HEK293 (cell line): Measurements from ENCODE around the gene CCL7.

ENCODE experiments used
- CTCF ChIA-PET: fragments of 350-600 bp; formaldehyde crosslinking; extraction: SDS; loops from one replicate; lab custom pipeline; 2021; ENCODE audit warnings: antibody characterized with exemption; lab: Yijun Ruan, JAX
- POLR2A ChIA-PET: fragments of 300-600 bp; formaldehyde crosslinking; extraction: SDS; loops from one replicate; lab custom pipeline; 2020; ENCODE audit warnings: antibody characterized with exemption, inconsistent platforms; lab: Yijun Ruan, JAX
- H3K27ac ChIP-seq: fragments of 200-500 bp; sonication (Bioruptor generic); 2 replicates; pipeline ENCODE4 v1.5.1; 2014; ENCODE audit warnings: low read depth, low read length, control low read depth, inconsistent platforms; ENCODE audit errors: extremely low read depth
- H3K36me3 ChIP-seq, 2 experiments: fragments of 200-500 bp in 1 of 2; sonication (Bioruptor generic) in 1 of 2; 1 replicate in 1 of 2; 2 replicates in 1 of 2; pipeline ENCODE4 v1.5.1; 2014 to 2017; ENCODE audit warnings: inconsistent platforms in 2 of 2, low read length in 2 of 2; ENCODE audit not compliant: control insufficient read depth in 2 of 2, insufficient read depth in 1 of 2
- H3K4me1 ChIP-seq: fragments of 200-500 bp; sonication (Bioruptor generic); 2 replicates; pipeline ENCODE4 v1.5.1; 2014; ENCODE audit warnings: mild to moderate bottlenecking, low read length, inconsistent platforms; ENCODE audit not compliant: control insufficient read depth, insufficient read depth
- H3K4me3 ChIP-seq: 2 replicates; pipeline ENCODE4 v1.5.1; 2011; ENCODE audit warnings: low read depth, mild to moderate bottlenecking, control low read depth, low read length, moderate library complexity
- H3K9me3 ChIP-seq: fragments of 200-500 bp; sonication (Bioruptor generic); 2 replicates; pipeline ENCODE4 v1.5.1; 2014; ENCODE audit warnings: low read depth, low read length, inconsistent platforms; ENCODE audit not compliant: control insufficient read depth, insufficient read depth
- HOXD13 ChIP-seq: sonication (generic); formaldehyde crosslinking; IDR thresholded peaks from 2 replicates; pipeline ENCODE4 v1.8.0; 2022; ENCODE audit warnings: missing genetic modification reagents, borderline replicate concordance
- MZF1 ChIP-seq: fragments of 450-650 bp; formaldehyde crosslinking; IDR thresholded peaks from 2 replicates; pipeline ENCODE4 v1.5.1; 2017; ENCODE audit warnings: missing biosample characterization, missing genetic modification characterization, borderline replicate concordance
- SP3 ChIP-seq: fragments of 450-650 bp; formaldehyde crosslinking; IDR thresholded peaks from 2 replicates; pipeline ENCODE4 v1.5.1; 2016; ENCODE audit warnings: missing biosample characterization, missing genetic modification characterization
- YY2 ChIP-seq: fragments of 450-650 bp; formaldehyde crosslinking; IDR thresholded peaks from 2 replicates; pipeline ENCODE4 v1.5.1; 2016; ENCODE audit warnings: missing biosample characterization, missing genetic modification characterization
- ZBTB8A ChIP-seq: fragments of 450-650 bp; formaldehyde crosslinking; IDR thresholded peaks from 2 replicates; pipeline ENCODE4 v1.5.1; 2016; ENCODE audit warnings: missing biosample characterization, missing genetic modification characterization
- ZNF2 ChIP-seq: fragments of 450-650 bp; formaldehyde crosslinking; IDR thresholded peaks from 2 replicates; pipeline ENCODE4 v1.5.1; 2016; ENCODE audit warnings: missing biosample characterization, missing genetic modification characterization
- ZNF248 ChIP-seq: fragments of 450-650 bp; formaldehyde crosslinking; IDR thresholded peaks from 2 replicates; pipeline ENCODE4 v1.5.1; 2017; ENCODE audit warnings: missing biosample characterization, missing genetic modification characterization
- ZNF366 ChIP-seq: fragments of 450-650 bp; formaldehyde crosslinking; conservative IDR thresholded peaks from 2 replicates; pipeline ENCODE4 v1.5.1; 2016; ENCODE audit warnings: missing biosample characterization, missing genetic modification characterization
- ZNF37A ChIP-seq: fragments of 450-650 bp; IDR thresholded peaks from 2 replicates; pipeline ENCODE4 v1.5.1; 2018; ENCODE audit warnings: missing biosample characterization, missing genetic modification characterization
- ZNF426 ChIP-seq: fragments of 450-650 bp; formaldehyde crosslinking; IDR thresholded peaks from 2 replicates; pipeline ENCODE4 v1.5.1; 2017; ENCODE audit warnings: missing biosample characterization, missing genetic modification characterization, mild to moderate bottlenecking, inconsistent platforms, moderate library complexity
- ZNF514 ChIP-seq: fragments of 450-650 bp; formaldehyde crosslinking; IDR thresholded peaks from 2 replicates; pipeline ENCODE4 v1.5.1; 2016; ENCODE audit warnings: missing biosample characterization, missing genetic modification characterization
- ZNF658 ChIP-seq: fragments of 450-650 bp; formaldehyde crosslinking; IDR thresholded peaks from 2 replicates; pipeline ENCODE4; 2016; ENCODE audit warnings: missing biosample characterization, missing genetic modification characterization
- TF ChIP-seq, protein P1 (sequence below): fragments of 450-650 bp; formaldehyde crosslinking; optimal IDR thresholded peaks from 2 replicates; pipeline ENCODE3; 2016; ENCODE audit warnings: missing biosample characterization, mild to moderate bottlenecking, missing genetic modification characterization
- TF ChIP-seq, protein P2 (sequence below): fragments of 450-650 bp; formaldehyde crosslinking; IDR thresholded peaks from 2 replicates; pipeline ENCODE4 v1.5.1; 2016; ENCODE audit warnings: missing biosample characterization, missing genetic modification characterization
- TF ChIP-seq, protein P3 (sequence below): fragments of 450-650 bp; formaldehyde crosslinking; IDR thresholded peaks from 2 replicates; pipeline ENCODE4 v1.5.1; 2016; ENCODE audit warnings: missing biosample characterization, missing genetic modification characterization, borderline replicate concordance
- TF ChIP-seq, protein P4 (sequence below): fragments of 450-650 bp; formaldehyde crosslinking; IDR thresholded peaks from 2 replicates; pipeline ENCODE4 v1.5.1; 2016; ENCODE audit warnings: missing biosample characterization, missing genetic modification characterization, low read depth

Gene CCL7

DNA sequence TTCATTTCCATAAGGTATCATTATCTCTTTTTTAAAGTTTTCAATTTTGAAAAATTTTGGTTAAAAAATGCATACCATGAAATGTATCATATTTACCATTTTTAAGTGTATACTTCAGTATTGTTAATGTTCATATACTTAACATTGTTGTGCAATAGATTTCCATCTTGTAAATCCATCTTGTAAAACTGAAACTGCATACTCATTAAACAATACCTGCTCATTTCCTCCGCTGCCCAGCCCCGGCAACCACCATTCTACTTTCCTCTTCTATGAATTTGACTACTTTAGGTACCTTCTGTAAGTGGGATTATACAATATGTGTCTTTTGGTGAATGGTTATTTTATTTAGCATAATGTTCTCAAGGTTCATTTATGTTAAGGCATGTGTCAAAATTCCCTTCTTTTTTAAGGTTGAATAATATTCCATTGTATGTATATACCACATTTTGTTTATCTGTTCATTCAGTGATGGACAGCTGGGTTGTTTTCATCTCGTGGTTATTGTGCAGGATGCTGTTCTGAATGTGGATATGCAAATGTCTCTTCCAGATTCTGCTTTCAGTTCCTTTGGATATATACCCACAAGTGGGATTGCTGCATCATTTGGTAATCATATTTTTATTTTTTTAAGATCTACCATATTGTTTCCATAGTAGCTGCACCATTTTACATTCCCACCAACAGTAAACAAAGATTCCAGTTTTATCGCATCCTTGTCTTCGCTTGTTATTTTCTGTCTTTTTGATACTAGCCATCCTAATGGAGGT is 8.3 kb upstream of the CCL7 start:
- ChIA-PET CTCF (interaction anchor here (0.6 kb wide), 1 partner anchor 44 kb away, joined by 5 read pairs; no protein-coding TSS in a partner anchor), POLR2A (no interaction called here)
- Histone ChIP-seq H3K4me1 (no peaks in the 10 kb centered on the region), H3K36me3 (no peaks in the 10 kb centered on the region), H3K4me3 (no peak overlapping the region), H3K9me3 (no peaks in the 10 kb centered on the region), H3K27ac (no peak overlapping the region)
- TF ChIP-seq ZNF514 (tag by site-specific recombination) = no peak
- no peak for TF ChIP-seq YY2

DNA sequence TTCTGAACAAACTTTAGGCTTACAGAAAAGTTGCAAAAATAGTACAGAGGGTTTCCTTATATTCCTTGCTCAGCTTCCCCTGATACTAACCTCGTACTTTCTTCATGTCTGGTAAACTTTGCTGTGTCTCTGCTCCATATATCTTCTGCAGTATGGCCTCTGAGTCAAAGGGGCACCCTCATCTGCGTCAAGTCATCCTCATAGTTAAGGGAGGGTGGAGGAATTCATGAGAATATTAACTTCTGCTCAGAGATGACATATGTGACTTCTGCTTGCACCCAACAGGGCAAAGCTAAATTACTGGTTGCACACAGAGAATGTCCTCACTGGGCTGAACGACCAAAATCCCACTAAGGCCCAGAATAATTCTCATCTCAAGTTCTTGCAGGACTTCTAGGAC is 4.3 kb upstream of the CCL7 start:
- Histone ChIP-seq H3K4me3 (no peak overlapping the region), H3K27ac (no peak overlapping the region), H3K9me3 (no peaks in the 10 kb centered on the region), H3K4me1 (no peaks in the 10 kb centered on the region), H3K36me3 (no peaks in the 10 kb centered on the region)
- CTCF ChIA-PET = interaction anchor here (0.9 to 2.1 kb wide), 4 partner anchors 64 to 96 kb away, joined by 3 to 11 read pairs (median 6); no protein-coding TSS in a partner anchor
- POLR2A ChIA-PET = no interaction called here
- TF ChIP-seq, protein P1, sequence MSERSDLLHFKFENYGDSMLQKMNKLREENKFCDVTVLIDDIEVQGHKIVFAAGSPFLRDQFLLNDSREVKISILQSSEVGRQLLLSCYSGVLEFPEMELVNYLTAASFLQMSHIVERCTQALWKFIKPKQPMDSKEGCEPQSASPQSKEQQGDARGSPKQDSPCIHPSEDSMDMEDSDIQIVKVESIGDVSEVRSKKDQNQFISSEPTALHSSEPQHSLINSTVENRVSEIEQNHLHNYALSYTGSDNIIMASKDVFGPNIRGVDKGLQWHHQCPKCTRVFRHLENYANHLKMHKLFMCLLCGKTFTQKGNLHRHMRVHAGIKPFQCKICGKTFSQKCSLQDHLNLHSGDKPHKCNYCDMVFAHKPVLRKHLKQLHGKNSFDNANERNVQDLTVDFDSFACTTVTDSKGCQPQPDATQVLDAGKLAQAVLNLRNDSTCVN (tag by site-specific recombination) = no peak
- TF ChIP-seq ZNF658 (tag by site-specific recombination) (no peak), ZNF248 (tag by site-specific recombination) (no peak), HOXD13 (CRISPR knock-in tag) (no peak), ZNF37A (tag by site-specific recombination) (no peak), SP3 (tag by site-specific recombination) (no peak), ZNF366 (tag by site-specific recombination) (no peak), ZNF2 (no peak), ZBTB8A (no peak), ZNF426 (no peak), MZF1 (tag by site-specific recombination) (no peak)
- TF ChIP-seq, protein P2, sequence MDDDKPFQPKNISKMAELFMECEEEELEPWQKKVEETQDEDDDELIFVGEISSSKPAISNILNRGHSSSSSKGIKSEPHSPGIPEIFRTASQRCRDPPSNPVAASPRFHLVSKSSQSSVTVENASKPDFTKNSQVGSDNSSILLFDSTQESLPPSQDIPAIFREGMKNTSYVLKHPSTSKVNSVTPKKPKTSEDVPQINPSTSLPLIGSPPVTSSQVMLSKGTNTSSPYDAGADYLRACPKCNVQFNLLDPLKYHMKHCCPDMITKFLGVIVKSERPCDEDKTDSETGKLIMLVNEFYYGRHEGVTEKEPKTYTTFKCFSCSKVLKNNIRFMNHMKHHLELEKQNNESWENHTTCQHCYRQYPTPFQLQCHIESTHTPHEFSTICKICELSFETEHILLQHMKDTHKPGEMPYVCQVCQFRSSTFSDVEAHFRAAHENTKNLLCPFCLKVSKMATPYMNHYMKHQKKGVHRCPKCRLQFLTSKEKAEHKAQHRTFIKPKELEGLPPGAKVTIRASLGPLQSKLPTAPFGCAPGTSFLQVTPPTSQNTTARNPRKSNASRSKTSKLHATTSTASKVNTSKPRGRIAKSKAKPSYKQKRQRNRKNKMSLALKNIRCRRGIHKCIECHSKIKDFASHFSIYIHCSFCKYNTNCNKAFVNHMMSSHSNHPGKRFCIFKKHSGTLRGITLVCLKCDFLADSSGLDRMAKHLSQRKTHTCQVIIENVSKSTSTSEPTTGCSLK (tag by site-specific recombination) = no peak
- TF ChIP-seq, protein P3, sequence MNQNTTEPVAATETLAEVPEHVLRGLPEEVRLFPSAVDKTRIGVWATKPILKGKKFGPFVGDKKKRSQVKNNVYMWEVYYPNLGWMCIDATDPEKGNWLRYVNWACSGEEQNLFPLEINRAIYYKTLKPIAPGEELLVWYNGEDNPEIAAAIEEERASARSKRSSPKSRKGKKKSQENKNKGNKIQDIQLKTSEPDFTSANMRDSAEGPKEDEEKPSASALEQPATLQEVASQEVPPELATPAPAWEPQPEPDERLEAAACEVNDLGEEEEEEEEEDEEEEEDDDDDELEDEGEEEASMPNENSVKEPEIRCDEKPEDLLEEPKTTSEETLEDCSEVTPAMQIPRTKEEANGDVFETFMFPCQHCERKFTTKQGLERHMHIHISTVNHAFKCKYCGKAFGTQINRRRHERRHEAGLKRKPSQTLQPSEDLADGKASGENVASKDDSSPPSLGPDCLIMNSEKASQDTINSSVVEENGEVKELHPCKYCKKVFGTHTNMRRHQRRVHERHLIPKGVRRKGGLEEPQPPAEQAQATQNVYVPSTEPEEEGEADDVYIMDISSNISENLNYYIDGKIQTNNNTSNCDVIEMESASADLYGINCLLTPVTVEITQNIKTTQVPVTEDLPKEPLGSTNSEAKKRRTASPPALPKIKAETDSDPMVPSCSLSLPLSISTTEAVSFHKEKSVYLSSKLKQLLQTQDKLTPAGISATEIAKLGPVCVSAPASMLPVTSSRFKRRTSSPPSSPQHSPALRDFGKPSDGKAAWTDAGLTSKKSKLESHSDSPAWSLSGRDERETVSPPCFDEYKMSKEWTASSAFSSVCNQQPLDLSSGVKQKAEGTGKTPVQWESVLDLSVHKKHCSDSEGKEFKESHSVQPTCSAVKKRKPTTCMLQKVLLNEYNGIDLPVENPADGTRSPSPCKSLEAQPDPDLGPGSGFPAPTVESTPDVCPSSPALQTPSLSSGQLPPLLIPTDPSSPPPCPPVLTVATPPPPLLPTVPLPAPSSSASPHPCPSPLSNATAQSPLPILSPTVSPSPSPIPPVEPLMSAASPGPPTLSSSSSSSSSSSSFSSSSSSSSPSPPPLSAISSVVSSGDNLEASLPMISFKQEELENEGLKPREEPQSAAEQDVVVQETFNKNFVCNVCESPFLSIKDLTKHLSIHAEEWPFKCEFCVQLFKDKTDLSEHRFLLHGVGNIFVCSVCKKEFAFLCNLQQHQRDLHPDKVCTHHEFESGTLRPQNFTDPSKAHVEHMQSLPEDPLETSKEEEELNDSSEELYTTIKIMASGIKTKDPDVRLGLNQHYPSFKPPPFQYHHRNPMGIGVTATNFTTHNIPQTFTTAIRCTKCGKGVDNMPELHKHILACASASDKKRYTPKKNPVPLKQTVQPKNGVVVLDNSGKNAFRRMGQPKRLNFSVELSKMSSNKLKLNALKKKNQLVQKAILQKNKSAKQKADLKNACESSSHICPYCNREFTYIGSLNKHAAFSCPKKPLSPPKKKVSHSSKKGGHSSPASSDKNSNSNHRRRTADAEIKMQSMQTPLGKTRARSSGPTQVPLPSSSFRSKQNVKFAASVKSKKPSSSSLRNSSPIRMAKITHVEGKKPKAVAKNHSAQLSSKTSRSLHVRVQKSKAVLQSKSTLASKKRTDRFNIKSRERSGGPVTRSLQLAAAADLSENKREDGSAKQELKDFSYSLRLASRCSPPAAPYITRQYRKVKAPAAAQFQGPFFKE (tag by site-specific recombination) = no peak
- TF ChIP-seq, protein P4, sequence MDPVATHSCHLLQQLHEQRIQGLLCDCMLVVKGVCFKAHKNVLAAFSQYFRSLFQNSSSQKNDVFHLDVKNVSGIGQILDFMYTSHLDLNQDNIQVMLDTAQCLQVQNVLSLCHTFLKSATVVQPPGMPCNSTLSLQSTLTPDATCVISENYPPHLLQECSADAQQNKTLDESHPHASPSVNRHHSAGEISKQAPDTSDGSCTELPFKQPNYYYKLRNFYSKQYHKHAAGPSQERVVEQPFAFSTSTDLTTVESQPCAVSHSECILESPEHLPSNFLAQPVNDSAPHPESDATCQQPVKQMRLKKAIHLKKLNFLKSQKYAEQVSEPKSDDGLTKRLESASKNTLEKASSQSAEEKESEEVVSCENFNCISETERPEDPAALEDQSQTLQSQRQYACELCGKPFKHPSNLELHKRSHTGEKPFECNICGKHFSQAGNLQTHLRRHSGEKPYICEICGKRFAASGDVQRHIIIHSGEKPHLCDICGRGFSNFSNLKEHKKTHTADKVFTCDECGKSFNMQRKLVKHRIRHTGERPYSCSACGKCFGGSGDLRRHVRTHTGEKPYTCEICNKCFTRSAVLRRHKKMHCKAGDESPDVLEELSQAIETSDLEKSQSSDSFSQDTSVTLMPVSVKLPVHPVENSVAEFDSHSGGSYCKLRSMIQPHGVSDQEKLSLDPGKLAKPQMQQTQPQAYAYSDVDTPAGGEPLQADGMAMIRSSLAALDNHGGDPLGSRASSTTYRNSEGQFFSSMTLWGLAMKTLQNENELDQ = no peak
